22Rv1 (cell line): ENCODE results near the gene CCDC126.

ENCODE experiments used
- CTCF ChIP-seq: fragments of 450-650 bp; IDR thresholded peaks from 2 replicates; pipeline ENCODE4 v1.5.1; 2017; ENCODE audit warnings: mild to moderate bottlenecking
- ZFX ChIP-seq: fragments of 450-650 bp; IDR thresholded peaks from 2 replicates; pipeline ENCODE4 v1.6.1; 2017; ENCODE audit warnings: antibody characterized with exemption, borderline replicate concordance

GRCh38 chr7:23661385-23661784, 64.2 kb downstream of the CCDC126 start:
- no peak for TF ChIP-seq CTCF
- TF ChIP-seq ZFX = no peak
